Measurements from ENCODE around the gene GINS2. TPM values are rescaled to one million over a fixed set of nuclear protein-coding genes. Genes with fewer than 3 reads are reported as not detected.

Gene GINS2
- total RNA-seq, 2 experiments from 2014 or later = 1.1 to 1.4 TPM

GRCh38 chr16:85735225-85735635 lies 46.5 kb upstream of the GINS2 start:
- POLR2A ChIA-PET = interaction anchor here (1.1 kb wide), 1 partner anchor 201 kb away, joined by 6 read pairs; no protein-coding TSS in a partner anchor
- intact Hi-C loops (cut with DNase I, micrococcal nuclease) = no loop called here

DNA sequence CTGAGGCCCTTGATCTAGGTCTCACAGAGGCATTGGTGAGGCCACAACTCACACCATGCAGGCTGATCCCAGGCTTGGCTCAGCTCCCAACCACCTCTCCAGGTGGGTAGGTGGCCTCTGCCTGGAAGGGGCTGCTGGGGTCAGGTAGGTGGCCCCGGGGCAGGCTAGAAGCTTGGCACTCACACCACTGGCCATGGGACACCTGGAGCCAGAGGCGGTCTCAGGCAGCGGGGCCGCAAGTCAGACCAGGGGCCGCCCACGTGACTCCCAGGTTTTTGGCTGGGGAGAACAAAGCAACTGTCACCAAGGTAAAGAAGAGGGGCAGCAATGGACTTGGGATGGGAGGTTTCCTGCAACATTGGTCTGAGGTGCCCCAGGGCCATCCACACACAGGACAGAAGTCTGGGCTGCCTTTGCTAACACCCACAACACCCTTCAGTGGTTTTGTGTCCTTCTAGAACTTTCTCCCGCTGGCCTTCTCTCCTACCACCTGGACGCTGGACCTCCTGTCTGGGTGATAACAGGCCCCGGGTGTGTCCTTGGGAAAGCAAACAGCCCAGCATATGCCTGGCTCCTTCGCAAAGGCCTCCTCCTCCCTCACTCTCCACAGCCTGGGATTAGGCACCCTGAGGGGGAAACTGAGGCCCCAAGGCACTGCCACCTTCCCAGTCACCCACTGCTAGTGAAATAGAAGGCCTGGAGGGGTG lies 45.7 kb upstream of the GINS2 start:
- peaks cover 26% of the 10 kb centered on the region for H3K4me1 Mint-ChIP-seq (ENCODE audit: low read depth)
- no peaks in the 10 kb centered on the region for H3K27me3 ChIP-seq (ENCODE audit: control insufficient read depth in 1 of 2, insufficient read depth in 2 of 2, low read length in 2 of 2)
- no peak for TF ChIP-seq CTCF (IDR thresholded peaks at IDR 0.05)
- peak overlapping the region in 1 of 2 donors; percentile 4 for H3K27ac ChIP-seq (ENCODE audit: low read depth in 1 of 2, low read length in 2 of 2)
- H3K4me3 ChIP-seq (ENCODE audit: low read length) = peak overlapping the region; percentile 46
- H3K36me3 ChIP-seq (ENCODE audit: insufficient read depth, low read length) = no peaks in the 10 kb centered on the region
- ChIA-PET CTCF (no interaction called here), POLR2A (interaction anchor here (0.9 to 1.1 kb wide), 2 partner anchors 55 to 202 kb away, joined by 3 to 6 read pairs; no protein-coding TSS in a partner anchor)
- H3K9me3 Mint-ChIP-seq = no peaks in the 10 kb centered on the region
- H3K27ac Mint-ChIP-seq = peak overlapping the region; percentile 81
- no peaks in the 10 kb centered on the region for H3K36me3 Mint-ChIP-seq (ENCODE audit: low read depth)
- no peaks in the 10 kb centered on the region for H3K9me3 ChIP-seq (ENCODE audit: control insufficient read depth in 1 of 2, insufficient read depth in 1 of 2, low read length in 2 of 2)
- H3K4me1 ChIP-seq (ENCODE audit: insufficient read depth, low read length) = peaks cover 39% of the 10 kb centered on the region
- H3K27me3 Mint-ChIP-seq = no peaks in the 10 kb centered on the region
- DNase-seq (no peak), ATAC-seq (ENCODE audit: poor library complexity) (no peak)
- intact Hi-C loops (cut with DNase I, micrococcal nuclease) = no loop called here
- peak overlapping the region; percentile 79 for H3K4me3 Mint-ChIP-seq

More at GRCh38 chr16:85735225-85735635, 46.5 kb upstream of the GINS2 start:
- Mint-ChIP-seq H3K9me3 (no peaks in the 10 kb centered on the region), H3K4me1 (ENCODE audit: low read depth) (peaks cover 24% of the 10 kb centered on the region), H3K27ac (peak overlapping the region; percentile 81), H3K27me3 (no peaks in the 10 kb centered on the region), H3K36me3 (ENCODE audit: low read depth) (no peaks in the 10 kb centered on the region), H3K4me3 (peak overlapping the region; percentile 79)
- DNase-seq (peak; percentile 36 to 80 (median 54)), ATAC-seq (ENCODE audit: poor library complexity) (peak; percentile 95)
- peak overlapping the region; percentile 46 for H3K4me3 ChIP-seq (ENCODE audit: low read length)
- no peaks in the 10 kb centered on the region for H3K9me3 ChIP-seq (ENCODE audit: control insufficient read depth in 1 of 2, insufficient read depth in 1 of 2, low read length in 2 of 2)
- peaks cover 36% of the 10 kb centered on the region for H3K4me1 ChIP-seq (ENCODE audit: insufficient read depth, low read length)
- no peak for TF ChIP-seq CTCF (IDR thresholded peaks at IDR 0.05)
- H3K27me3 ChIP-seq (ENCODE audit: control insufficient read depth in 1 of 2, insufficient read depth in 2 of 2, low read length in 2 of 2) = no peaks in the 10 kb centered on the region
- no peaks in the 10 kb centered on the region for H3K36me3 ChIP-seq (ENCODE audit: insufficient read depth, low read length)
- CTCF ChIA-PET = no interaction called here
- peak overlapping the region in 1 of 2 donors; percentile 4 for H3K27ac ChIP-seq (ENCODE audit: low read depth in 1 of 2, low read length in 2 of 2)

DNA sequence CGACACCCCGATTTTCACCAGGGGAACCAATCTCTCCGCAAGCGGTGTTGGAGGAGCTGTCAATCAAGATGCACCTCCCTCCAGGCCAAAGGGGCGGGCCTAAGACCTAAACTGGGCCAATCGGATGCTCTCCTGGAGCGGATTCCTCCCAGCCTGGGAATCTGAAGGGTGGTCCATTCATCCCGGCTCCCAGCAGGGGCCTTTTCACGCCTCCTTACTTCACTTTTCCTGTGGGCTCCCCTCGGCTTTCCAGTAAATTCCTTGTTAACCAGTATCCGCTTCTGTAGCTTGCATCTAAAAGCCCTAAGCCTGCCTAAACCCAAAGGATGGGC lies 45.1 kb upstream of the GINS2 start:
- Histone ChIP-seq H3K4me1 (ENCODE audit: insufficient read depth, low read length) (peaks cover 39% of the 10 kb centered on the region), H3K27me3 (ENCODE audit: control insufficient read depth in 1 of 2, insufficient read depth in 2 of 2, low read length in 2 of 2) (no peaks in the 10 kb centered on the region), H3K9me3 (ENCODE audit: control insufficient read depth in 1 of 2, insufficient read depth in 1 of 2, low read length in 2 of 2) (no peaks in the 10 kb centered on the region), H3K4me3 (ENCODE audit: low read length) (no peak overlapping the region), H3K27ac (ENCODE audit: low read depth in 1 of 2, low read length in 2 of 2) (no peak overlapping the region), H3K36me3 (ENCODE audit: insufficient read depth, low read length) (no peaks in the 10 kb centered on the region)
- intact Hi-C loops (cut with DNase I, micrococcal nuclease) = no loop called here
- peaks cover 28% of the 10 kb centered on the region for H3K4me1 Mint-ChIP-seq (ENCODE audit: low read depth)
- peak overlapping the region; percentile 81 for H3K27ac Mint-ChIP-seq
- no peak for TF ChIP-seq CTCF (IDR thresholded peaks at IDR 0.05)
- H3K9me3 Mint-ChIP-seq = no peaks in the 10 kb centered on the region
- H3K36me3 Mint-ChIP-seq (ENCODE audit: low read depth) = no peaks in the 10 kb centered on the region
- ChIA-PET POLR2A (no interaction called here), CTCF (no interaction called here)
- no peaks in the 10 kb centered on the region for H3K27me3 Mint-ChIP-seq
- H3K4me3 Mint-ChIP-seq = no peak overlapping the region
- DNase-seq (peak in 2 of 14 experiments; percentile 29 to 37), ATAC-seq (ENCODE audit: poor library complexity) (no peak)

All from CD4-positive, alpha-beta T cell (primary cell).